ENCODE data around the gene RASSF6. TPM values are rescaled to one million over a fixed set of nuclear protein-coding genes. Genes with fewer than 3 reads are reported as not detected.

Gene RASSF6
- polyA plus RNA-seq, 1 of the 3 experiments (the other 2 are of a cell fraction) = not detected

- TF ChIP-seq, protein P1, sequence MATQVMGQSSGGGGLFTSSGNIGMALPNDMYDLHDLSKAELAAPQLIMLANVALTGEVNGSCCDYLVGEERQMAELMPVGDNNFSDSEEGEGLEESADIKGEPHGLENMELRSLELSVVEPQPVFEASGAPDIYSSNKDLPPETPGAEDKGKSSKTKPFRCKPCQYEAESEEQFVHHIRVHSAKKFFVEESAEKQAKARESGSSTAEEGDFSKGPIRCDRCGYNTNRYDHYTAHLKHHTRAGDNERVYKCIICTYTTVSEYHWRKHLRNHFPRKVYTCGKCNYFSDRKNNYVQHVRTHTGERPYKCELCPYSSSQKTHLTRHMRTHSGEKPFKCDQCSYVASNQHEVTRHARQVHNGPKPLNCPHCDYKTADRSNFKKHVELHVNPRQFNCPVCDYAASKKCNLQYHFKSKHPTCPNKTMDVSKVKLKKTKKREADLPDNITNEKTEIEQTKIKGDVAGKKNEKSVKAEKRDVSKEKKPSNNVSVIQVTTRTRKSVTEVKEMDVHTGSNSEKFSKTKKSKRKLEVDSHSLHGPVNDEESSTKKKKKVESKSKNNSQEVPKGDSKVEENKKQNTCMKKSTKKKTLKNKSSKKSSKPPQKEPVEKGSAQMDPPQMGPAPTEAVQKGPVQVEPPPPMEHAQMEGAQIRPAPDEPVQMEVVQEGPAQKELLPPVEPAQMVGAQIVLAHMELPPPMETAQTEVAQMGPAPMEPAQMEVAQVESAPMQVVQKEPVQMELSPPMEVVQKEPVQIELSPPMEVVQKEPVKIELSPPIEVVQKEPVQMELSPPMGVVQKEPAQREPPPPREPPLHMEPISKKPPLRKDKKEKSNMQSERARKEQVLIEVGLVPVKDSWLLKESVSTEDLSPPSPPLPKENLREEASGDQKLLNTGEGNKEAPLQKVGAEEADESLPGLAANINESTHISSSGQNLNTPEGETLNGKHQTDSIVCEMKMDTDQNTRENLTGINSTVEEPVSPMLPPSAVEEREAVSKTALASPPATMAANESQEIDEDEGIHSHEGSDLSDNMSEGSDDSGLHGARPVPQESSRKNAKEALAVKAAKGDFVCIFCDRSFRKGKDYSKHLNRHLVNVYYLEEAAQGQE (IDR thresholded peaks at IDR 0.05; ENCODE audit: low read depth, low read length) = no peak
- TF ChIP-seq RAD21 (IDR thresholded peaks at IDR 0.05; ENCODE audit: low read length) = no peak
- TF ChIP-seq RFX5 (IDR thresholded peaks at IDR 0.05; ENCODE audit: low read length) = no peak
- no peak for TF ChIP-seq MXI1 (IDR thresholded peaks at IDR 0.05; ENCODE audit: low read depth, low read length)
- TF ChIP-seq IRF3 (IDR thresholded peaks at IDR 0.05; ENCODE audit: low read depth, low read length) = no peak
- no peak for TF ChIP-seq CHD2 (IDR thresholded peaks at IDR 0.05; ENCODE audit: low read length, partially characterized antibody)
- no peak for TF ChIP-seq MEF2A (IDR thresholded peaks at IDR 0.05; ENCODE audit: borderline replicate concordance, low read depth)
- no peak for TF ChIP-seq SMC3 (IDR thresholded peaks at IDR 0.05; ENCODE audit: low read depth, low read length)
- TF ChIP-seq EZH2phosphoT487 (IDR thresholded peaks at IDR 0.05; ENCODE audit: borderline replicate concordance, low read depth) = no peak
- TF ChIP-seq, protein P2, sequence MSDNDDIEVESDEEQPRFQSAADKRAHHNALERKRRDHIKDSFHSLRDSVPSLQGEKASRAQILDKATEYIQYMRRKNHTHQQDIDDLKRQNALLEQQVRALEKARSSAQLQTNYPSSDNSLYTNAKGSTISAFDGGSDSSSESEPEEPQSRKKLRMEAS (IDR thresholded peaks at IDR 0.05; ENCODE audit: low read depth) = no peak
These were observed 79.4 kb downstream of the RASSF6 start (continued) for GRCh38 chr4:73540826-73541225.

DNA sequence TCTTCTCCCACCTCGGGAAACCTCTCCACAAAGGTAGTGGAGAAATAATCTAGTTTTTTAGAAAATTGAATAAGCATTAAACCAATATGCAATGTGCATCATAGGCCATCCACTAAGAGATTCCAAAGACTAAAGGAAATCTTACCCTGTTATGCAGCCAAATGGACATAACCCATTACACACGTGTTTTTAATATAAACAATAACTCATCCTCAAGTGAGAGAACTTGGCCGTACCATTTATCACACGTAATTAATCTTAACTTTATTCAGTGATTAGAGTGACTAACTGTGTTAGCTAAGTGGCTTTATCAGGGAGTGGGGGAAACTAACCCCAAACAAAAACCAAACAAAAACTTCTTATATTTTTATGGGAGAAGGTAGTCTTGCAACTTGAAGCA is 80.8 kb downstream of the RASSF6 start:
- H3K4me2 ChIP-seq = no peak overlapping the region
- H3K9me3 ChIP-seq = no peaks in the 10 kb centered on the region
- peaks cover 15% of the 10 kb centered on the region for H3K27me3 ChIP-seq (ENCODE audit: insufficient read depth)
- no peak overlapping the region for H3K27ac ChIP-seq (ENCODE audit: low read depth in 2 of 2, low read length in 1 of 2)
- no peaks in the 10 kb centered on the region for H3F3A ChIP-seq (replicated peaks; ENCODE audit: insufficient read depth)
- CTCF ChIA-PET = no interaction called here
- H4K20me1 ChIP-seq (ENCODE audit: insufficient read depth) = no peaks in the 10 kb centered on the region
- H3K79me2 ChIP-seq (ENCODE audit: insufficient read depth) = no peaks in the 10 kb centered on the region
- 8% methylated on average over 4 of the region's 4 CpGs for WGBS (ENCODE audit: low lambda C conversion rate)
- no peaks in the 10 kb centered on the region for H3K36me3 ChIP-seq (replicated peaks in 1 of 2; ENCODE audit: control insufficient read depth in 1 of 2, insufficient read depth in 2 of 2, low read length in 1 of 2)
- no peak for TF ChIP-seq USF2 (IDR thresholded peaks at IDR 0.05; ENCODE audit: borderline replicate concordance, low read depth, low read length)
- TF ChIP-seq RAD21 (IDR thresholded peaks at IDR 0.05; ENCODE audit: low read length) = no peak
- no peak overlapping the region for H3K4me3 ChIP-seq (ENCODE audit: low read depth in 2 of 2, low read length in 1 of 2)
- DNase-seq = no peak
- no peaks in the 10 kb centered on the region for H3K9me2 ChIP-seq
- no peaks in the 10 kb centered on the region for H3K4me1 ChIP-seq (ENCODE audit: control insufficient read depth in 1 of 2, insufficient read depth in 2 of 2, low read depth in 1 of 2, low read length in 1 of 2)
- H2AFZ ChIP-seq (ENCODE audit: low read depth) = no peak overlapping the region
- no peak overlapping the region for H3K9ac ChIP-seq
- POLR2A ChIA-PET = no interaction called here
